Lower leg skin (tissue), 3 donors: Measurements from ENCODE around the gene APLF.

Source experiments
- POLR2A ChIP-seq, 2 donors: fragments of 450-650 bp; IDR thresholded peaks; one replicate each; pipeline ENCODE4 v1.6.1; 2016 to 2017; ENCODE audit warnings: antibody characterized with exemption in 2 of 2, mild to moderate bottlenecking in 1 of 2, moderate library complexity in 1 of 2
- TF ChIP-seq, protein P1 (sequence below), 3 donors: fragments of 450-650 bp; IDR thresholded peaks; one replicate each; pipeline ENCODE4 v1.5.1; 2016; ENCODE audit warnings: antibody characterized with exemption in 3 of 3, mild to moderate bottlenecking in 3 of 3, moderate library complexity in 2 of 3

DNA sequence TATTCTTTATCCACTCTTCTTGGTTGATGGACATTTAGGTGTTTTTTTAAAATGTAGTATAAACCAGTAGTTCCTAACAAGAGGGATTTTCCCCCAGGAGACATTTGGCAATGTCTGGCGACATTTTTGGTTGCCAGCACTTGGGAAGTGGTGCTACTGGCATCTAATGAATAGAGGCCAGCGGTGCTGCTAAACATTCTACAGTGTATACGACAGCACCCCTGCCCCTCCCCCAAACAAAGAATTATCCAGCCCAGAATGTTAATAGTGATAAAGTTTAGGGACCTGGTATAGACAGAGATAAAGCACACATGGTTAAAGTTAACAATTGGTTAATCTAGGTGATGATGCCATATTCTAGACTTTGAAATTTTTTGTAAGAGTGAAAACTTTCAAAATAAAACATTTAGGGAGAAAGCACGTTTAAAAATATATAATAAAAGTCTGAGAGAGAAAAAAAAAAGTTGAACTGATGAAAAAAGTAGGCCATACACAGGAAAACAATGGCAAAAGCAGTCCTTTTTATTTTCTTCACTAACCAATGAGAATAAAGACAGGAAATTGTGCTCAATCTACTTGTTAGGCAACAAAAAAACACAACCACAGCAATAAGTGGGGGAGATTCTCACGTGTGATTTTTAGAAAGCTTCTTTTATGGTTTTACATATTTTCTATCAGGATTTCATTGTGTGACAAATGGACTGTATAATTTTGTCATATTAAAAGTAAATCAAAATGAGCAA lies 15.1 kb upstream of the APLF start:
- TF ChIP-seq, protein P1, sequence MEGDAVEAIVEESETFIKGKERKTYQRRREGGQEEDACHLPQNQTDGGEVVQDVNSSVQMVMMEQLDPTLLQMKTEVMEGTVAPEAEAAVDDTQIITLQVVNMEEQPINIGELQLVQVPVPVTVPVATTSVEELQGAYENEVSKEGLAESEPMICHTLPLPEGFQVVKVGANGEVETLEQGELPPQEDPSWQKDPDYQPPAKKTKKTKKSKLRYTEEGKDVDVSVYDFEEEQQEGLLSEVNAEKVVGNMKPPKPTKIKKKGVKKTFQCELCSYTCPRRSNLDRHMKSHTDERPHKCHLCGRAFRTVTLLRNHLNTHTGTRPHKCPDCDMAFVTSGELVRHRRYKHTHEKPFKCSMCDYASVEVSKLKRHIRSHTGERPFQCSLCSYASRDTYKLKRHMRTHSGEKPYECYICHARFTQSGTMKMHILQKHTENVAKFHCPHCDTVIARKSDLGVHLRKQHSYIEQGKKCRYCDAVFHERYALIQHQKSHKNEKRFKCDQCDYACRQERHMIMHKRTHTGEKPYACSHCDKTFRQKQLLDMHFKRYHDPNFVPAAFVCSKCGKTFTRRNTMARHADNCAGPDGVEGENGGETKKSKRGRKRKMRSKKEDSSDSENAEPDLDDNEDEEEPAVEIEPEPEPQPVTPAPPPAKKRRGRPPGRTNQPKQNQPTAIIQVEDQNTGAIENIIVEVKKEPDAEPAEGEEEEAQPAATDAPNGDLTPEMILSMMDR (IDR thresholded peaks at IDR 0.05): no peak
- no peak for TF ChIP-seq POLR2A (IDR thresholded peaks at IDR 0.05)
